Esophagus squamous epithelium (tissue), 5 donors: ENCODE results near the gene BANF1. TPM values are rescaled to one million over a fixed set of nuclear protein-coding genes. Genes with fewer than 3 reads are reported as not detected.

ENCODE experiments used
- DNase-seq: peaks from one replicate; lab custom pipeline; 2025; lab: John Stamatoyannopoulos, UW
- H3K27ac ChIP-seq, 4 donors: fragments of 200-600 bp; sonication (generic); one replicate each; pipeline ENCODE4 v1.5.1; 2016 to 2019; ENCODE audit warnings: mild to moderate bottlenecking in 1 of 4
- H3K27me3 ChIP-seq, 4 donors: fragments of 200-600 bp; sonication (generic); 1 replicate in 3 of 4; 2 replicates in 1 of 4; pipeline versions ENCODE4 v1.5.1 to v1.6.0; 2017 to 2021; ENCODE audit warnings: antibody characterized with exemption in 1 of 4
- H3K36me3 ChIP-seq, 3 donors: fragments of 200-600 bp; sonication (generic); one replicate each; pipeline ENCODE4 v1.5.1; 2016 to 2019
- H3K4me1 ChIP-seq, 3 donors: fragments of 200-600 bp; sonication (generic); one replicate each; pipeline ENCODE4 v1.5.1; 2017 to 2019
- H3K4me3 ChIP-seq, 4 donors: fragments of 200-600 bp; sonication (generic); 1 replicate in 3 of 4; 2 replicates in 1 of 4; pipeline ENCODE4 v1.5.1; 2016 to 2019; ENCODE audit warnings: mild to moderate bottlenecking in 2 of 4, moderate library complexity in 1 of 4
- H3K9me3 ChIP-seq, 3 donors: fragments of 200-600 bp; sonication (generic); one replicate each; pipeline ENCODE4 v1.5.1; 2016 to 2019
- POLR2A ChIP-seq, 4 donors: fragments of 450-650 bp; IDR thresholded peaks; one replicate each; pipeline ENCODE4 v1.6.1; 2017; ENCODE audit warnings: antibody characterized with exemption in 4 of 4, mild to moderate bottlenecking in 4 of 4, moderate library complexity in 3 of 4
- WGBS, 2 donors: methylation state at CpG; one replicate each; pipeline ENCODE4 v1.1.5; 2018; 5-methylcytosine and 5-hydroxymethylcytosine counted together
- intact Hi-C: fragments of 100-400 bp; cut with DNase I; formaldehyde crosslinking; loops from one replicate; pipeline ENCODE4 v1.15.0; 2022
- total RNA-seq, 4 donors: library from RNA; depleted of rRNA; stranded (reverse); fragments of >200 nt; gene quantifications; one replicate each; pipeline ENCODE4 v1.1.0, GENCODE V29; 2016
- TF ChIP-seq, protein P1 (sequence below), 6 experiments: fragments of 450-650 bp in 4 of 6; fragments of 200-600 bp in 2 of 6; sonication (generic) in 2 of 6; IDR thresholded peaks; one replicate each; pipeline ENCODE4 v1.5.1; 2016 to 2019; ENCODE audit warnings: antibody characterized with exemption in 6 of 6, mild to moderate bottlenecking in 4 of 6, moderate library complexity in 4 of 6
- donor health status: DM: yes; HTN: yes; CAD: no.

The BANF1 gene
- total RNA-seq = 10 to 100 TPM; 29.1 to 52.3 (median 41.9) TPM

- Histone ChIP-seq H3K9me3 (no peaks in the 10 kb centered on the region), H3K4me1 (peaks cover 13 to 44% (median 21%) of the 10 kb centered on the region in 3 donors), H3K4me3 (peak within 1 kb of the TSS; percentile 72 to 95 (median 81)), H3K27me3 (no peaks in the 10 kb centered on the region), H3K36me3 (peaks cover 20 to 69% (median 32%) of the 10 kb centered on the region in 3 donors), H3K27ac (peak within 1 kb of the TSS; percentile 87 to 94 (median 94))
- WGBS, 2 donors = 0 to 4% methylated on average over 11 to 26 of the region's 55 CpGs
- intact Hi-C loops = no loop called here
- DNase-seq = peak; percentile 88
- TF ChIP-seq POLR2A (IDR thresholded peaks at IDR 0.05) = peak in 3 of 4 donors; percentile 10 to 48 (median 20)
- TF ChIP-seq, protein P1, sequence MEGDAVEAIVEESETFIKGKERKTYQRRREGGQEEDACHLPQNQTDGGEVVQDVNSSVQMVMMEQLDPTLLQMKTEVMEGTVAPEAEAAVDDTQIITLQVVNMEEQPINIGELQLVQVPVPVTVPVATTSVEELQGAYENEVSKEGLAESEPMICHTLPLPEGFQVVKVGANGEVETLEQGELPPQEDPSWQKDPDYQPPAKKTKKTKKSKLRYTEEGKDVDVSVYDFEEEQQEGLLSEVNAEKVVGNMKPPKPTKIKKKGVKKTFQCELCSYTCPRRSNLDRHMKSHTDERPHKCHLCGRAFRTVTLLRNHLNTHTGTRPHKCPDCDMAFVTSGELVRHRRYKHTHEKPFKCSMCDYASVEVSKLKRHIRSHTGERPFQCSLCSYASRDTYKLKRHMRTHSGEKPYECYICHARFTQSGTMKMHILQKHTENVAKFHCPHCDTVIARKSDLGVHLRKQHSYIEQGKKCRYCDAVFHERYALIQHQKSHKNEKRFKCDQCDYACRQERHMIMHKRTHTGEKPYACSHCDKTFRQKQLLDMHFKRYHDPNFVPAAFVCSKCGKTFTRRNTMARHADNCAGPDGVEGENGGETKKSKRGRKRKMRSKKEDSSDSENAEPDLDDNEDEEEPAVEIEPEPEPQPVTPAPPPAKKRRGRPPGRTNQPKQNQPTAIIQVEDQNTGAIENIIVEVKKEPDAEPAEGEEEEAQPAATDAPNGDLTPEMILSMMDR (IDR thresholded peaks at IDR 0.05) = peak in 1 of 6 experiments; percentile 31
Observed at GRCh38 chr11:66001942-66002647, at the start of gene BANF1, which contains the start of gene EIF1AD. BANF1 (plus strand) TSS chr11:66002503; CDS start chr11:66003251, 748 bp downstream. EIF1AD (minus strand) TSS chr11:66002157; CDS start chr11:66000389, 1,768 bp downstream.

DNA sequence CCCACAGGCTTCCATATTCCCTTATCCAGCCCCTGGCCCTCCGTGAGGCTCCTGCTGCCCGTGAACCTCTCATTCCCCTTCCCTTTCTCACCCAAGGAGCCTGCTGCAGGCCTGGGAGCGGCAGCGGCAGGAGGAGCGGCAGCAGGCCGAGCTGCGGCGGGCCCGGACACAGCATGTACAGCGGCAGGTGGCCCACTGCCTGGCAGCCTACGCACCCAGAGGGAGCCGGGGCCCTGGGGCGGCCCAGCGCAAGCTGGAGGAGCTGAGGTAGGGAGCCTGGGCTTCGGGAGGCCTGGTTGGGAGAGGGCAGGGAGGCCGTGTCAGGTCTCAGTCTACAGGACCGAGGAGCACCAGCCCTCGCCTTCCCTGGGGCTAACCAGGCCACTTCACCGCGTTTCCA is 48.8 kb upstream of the BANF1 start:
- Histone ChIP-seq H3K4me1 (peaks cover 0 to 10% (median 0%) of the 10 kb centered on the region in 3 donors), H3K27ac (no peak overlapping the region), H3K27me3 (peaks cover 0 to 20% (median 0%) of the 10 kb centered on the region in 4 donors), H3K4me3 (no peak overlapping the region), H3K9me3 (no peaks in the 10 kb centered on the region), H3K36me3 (no peaks in the 10 kb centered on the region)
- WGBS, 2 donors = 89 to 91% methylated on average over 4 to 8 of the region's 20 CpGs
- no peak for DNase-seq
- no peak for TF ChIP-seq POLR2A (IDR thresholded peaks at IDR 0.05)
- TF ChIP-seq, protein P1 (IDR thresholded peaks at IDR 0.05) = no peak
- intact Hi-C loops = no loop called here

- intact Hi-C loops = no loop called here
- WGBS, 2 donors = 47 to 59% methylated on average over 8 of the region's 8 CpGs
- H3K9me3 ChIP-seq = no peaks in the 10 kb centered on the region
- TF ChIP-seq, protein P1 (IDR thresholded peaks at IDR 0.05) = no peak
- no peak for TF ChIP-seq POLR2A (IDR thresholded peaks at IDR 0.05)
- no peaks in the 10 kb centered on the region for H3K36me3 ChIP-seq
- peaks cover 0 to 20% (median 0%) of the 10 kb centered on the region in 4 donors for H3K27me3 ChIP-seq
- no peak overlapping the region for H3K27ac ChIP-seq
- no peak overlapping the region for H3K4me3 ChIP-seq
- peaks cover 0 to 10% (median 0%) of the 10 kb centered on the region in 3 donors for H3K4me1 ChIP-seq
- DNase-seq = no peak
Observed at GRCh38 chr11:65954771-65955170, 47.5 kb upstream of the BANF1 start.

DNA sequence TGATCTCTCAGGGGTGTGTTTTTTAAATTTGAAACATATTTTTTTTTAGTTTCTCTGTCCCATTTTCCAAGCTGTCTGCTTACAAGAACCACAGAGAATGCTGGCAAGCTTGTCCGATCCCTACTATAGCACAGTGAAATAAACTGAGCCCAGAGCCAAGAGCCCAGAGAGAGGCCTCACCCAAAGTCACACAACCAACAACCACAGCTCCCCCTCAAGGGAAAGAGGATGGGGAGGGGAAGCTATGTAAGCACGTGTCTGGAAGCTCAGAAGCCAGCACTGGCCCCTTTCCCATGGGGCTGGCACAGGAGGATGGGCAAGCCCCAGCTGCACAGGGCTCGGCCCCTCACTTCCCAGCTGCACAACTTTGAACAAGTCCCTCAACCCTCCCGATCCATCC is 44.0 kb upstream of the BANF1 start:
- no peaks in the 10 kb centered on the region for H3K9me3 ChIP-seq
- TF ChIP-seq, protein P1 (IDR thresholded peaks at IDR 0.05) = no peak
- TF ChIP-seq POLR2A (IDR thresholded peaks at IDR 0.05) = no peak
- peaks cover 0 to 20% (median 0%) of the 10 kb centered on the region in 4 donors for H3K27me3 ChIP-seq
- 17 to 86% methylated on average over 1 to 2 of the region's 4 CpGs for WGBS, 2 donors
- H3K36me3 ChIP-seq = no peaks in the 10 kb centered on the region
- H3K4me3 ChIP-seq = no peak overlapping the region
- DNase-seq = no peak
- peaks cover 10 to 20% (median 14%) of the 10 kb centered on the region in 3 donors for H3K4me1 ChIP-seq
- no peak overlapping the region for H3K27ac ChIP-seq
- intact Hi-C loops = no loop called here

- H3K4me3 ChIP-seq = no peak overlapping the region
- peaks cover 0 to 2% (median 0%) of the 10 kb centered on the region in 3 donors for H3K36me3 ChIP-seq
- 69 to 78% methylated on average over 9 to 11 of the region's 17 CpGs for WGBS, 2 donors
- peaks cover 16 to 26% (median 20%) of the 10 kb centered on the region in 3 donors for H3K4me1 ChIP-seq
- intact Hi-C loops = no loop called here
- H3K9me3 ChIP-seq = no peaks in the 10 kb centered on the region
- peaks cover 0 to 15% (median 0%) of the 10 kb centered on the region in 4 donors for H3K27me3 ChIP-seq
- DNase-seq = no peak
- H3K27ac ChIP-seq = no peak overlapping the region
- no peak for TF ChIP-seq POLR2A (IDR thresholded peaks at IDR 0.05)
- TF ChIP-seq, protein P1 (IDR thresholded peaks at IDR 0.05) = no peak
Observed at GRCh38 chr11:65958774-65959420, 43.4 kb upstream of the BANF1 start.
